NCI-H187 (cell line): ENCODE results near the gene CDKL4.
"Not testable (repeated sequence)": the region's sequence is repeated elsewhere in the genome, so short reads cannot be mapped to it uniquely, and the experiment has no call there.

Source experiments
- DNase-seq, 2 experiments: peaks; one replicate each; lab custom pipeline; 2025; lab: John Stamatoyannopoulos, UW

Gene CDKL4

GRCh38 chr2:39179974-39180960 is 63.5 kb downstream of the CDKL4 start:
- no peak for DNase-seq

GRCh38 chr2:39178756-39179155 is 65.0 kb downstream of the CDKL4 start:
- DNase-seq, result no peak

- no peak for DNase-seq
Observed at GRCh38 chr2:39176997-39177396, 66.8 kb downstream of the CDKL4 start.

- no peak for DNase-seq
Observed at GRCh38 chr2:39175026-39175812, 68.6 kb downstream of the CDKL4 start.

GRCh38 chr2:39174022-39174421 is 69.7 kb downstream of the CDKL4 start:
- no peak for DNase-seq

- DNase-seq, result not testable (repeated sequence)
Observed at GRCh38 chr2:39172047-39172706, 71.6 kb downstream of the CDKL4 start.

GRCh38 chr2:39171621-39172020 is 72.1 kb downstream of the CDKL4 start:
- DNase-seq, result no peak

- no peak for DNase-seq
Observed at GRCh38 chr2:39164089-39164488, 79.7 kb downstream of the CDKL4 start.

- no peak for DNase-seq
Observed at GRCh38 chr2:39160982-39161381, 82.8 kb downstream of the CDKL4 start.

- DNase-seq, result no peak
Observed at GRCh38 chr2:39159283-39159682, 84.5 kb downstream of the CDKL4 start.

GRCh38 chr2:39158351-39158750 is 85.4 kb downstream of the CDKL4 start:
- DNase-seq, result no peak

GRCh38 chr2:39156846-39157245 is 86.9 kb downstream of the CDKL4 start:
- DNase-seq, result no peak

GRCh38 chr2:39156107-39156506 is 87.7 kb downstream of the CDKL4 start:
- no peak for DNase-seq

GRCh38 chr2:39155573-39155972 is 88.2 kb downstream of the CDKL4 start:
- not testable (repeated sequence) for DNase-seq

GRCh38 chr2:39154944-39155343 is 88.8 kb downstream of the CDKL4 start:
- no peak for DNase-seq

- no peak for DNase-seq
Observed at GRCh38 chr2:39153312-39153711, 90.5 kb downstream of the CDKL4 start.

GRCh38 chr2:39152504-39152903 is 91.3 kb downstream of the CDKL4 start:
- DNase-seq, result no peak

GRCh38 chr2:39150890-39151497 is 92.8 kb downstream of the CDKL4 start:
- DNase-seq, result no peak

- no peak for DNase-seq
Observed at GRCh38 chr2:39150102-39150562, 93.6 kb downstream of the CDKL4 start.

- DNase-seq, result no peak
Observed at GRCh38 chr2:39146630-39147029, 97.1 kb downstream of the CDKL4 start.

GRCh38 chr2:39145906-39146421 is 97.8 kb downstream of the CDKL4 start:
- no peak for DNase-seq

- no peak for DNase-seq
Observed at GRCh38 chr2:39144416-39144815, 99.4 kb downstream of the CDKL4 start.
